Upper lobe of left lung (tissue), 6 donors: ENCODE results near the gene CTCF. TPM values are rescaled to one million over a fixed set of nuclear protein-coding genes. Genes with fewer than 3 reads are reported as not detected.
A peak's percentile ranks its signal among the peaks of the same experiment; 100 is the strongest.

ENCODE experiments used
- ATAC-seq, 2 donors: fragments of 200-7000 bp; cut with Tn5 transposase; one replicate each; pipeline ENCODE4 v1.9.1; 2022; ENCODE audit warnings: mild to moderate bottlenecking in 2 of 2, moderate library complexity in 2 of 2; ENCODE audit not compliant: low FRiP score in 2 of 2
- DNase-seq, 2 donors: peaks; one replicate each; pipeline ENCODE4 v3.0.0-alpha.2; 2019 to 2020
- H3K27ac ChIP-seq, 4 donors: fragments of 200-600 bp; sonication (generic); one replicate each; pipeline ENCODE4 v1.5.1; 2016 to 2019
- H3K27me3 ChIP-seq, 4 donors: fragments of 200-600 bp; sonication (generic); one replicate each; pipeline ENCODE4 v1.5.1; 2017 to 2019
- H3K36me3 ChIP-seq, 4 donors: fragments of 200-600 bp; sonication (generic); one replicate each; pipeline ENCODE4 v1.5.1; 2016 to 2019
- H3K4me1 ChIP-seq, 4 donors: fragments of 200-600 bp; sonication (generic); one replicate each; pipeline ENCODE4 v1.5.1; 2018 to 2019
- H3K4me3 ChIP-seq, 4 donors: fragments of 200-600 bp; sonication (generic); one replicate each; pipeline ENCODE4 v1.5.1; 2017 to 2019; ENCODE audit warnings: mild to moderate bottlenecking in 2 of 4, moderate library complexity in 1 of 4
- H3K9me3 ChIP-seq, 4 donors: fragments of 200-600 bp; sonication (generic); one replicate each; pipeline ENCODE4 v1.5.1; 2018 to 2019
- CTCF ChIP-seq, 6 experiments: fragments of 450-650 bp in 4 of 6; fragments of 200-600 bp in 2 of 6; sonication (generic) in 2 of 6; IDR thresholded peaks; one replicate each; pipeline ENCODE4 v1.5.1; 2016 to 2019; ENCODE audit warnings: antibody characterized with exemption in 6 of 6
- EP300 ChIP-seq, 4 donors: sonication (generic); formaldehyde crosslinking; IDR thresholded peaks; one replicate each; pipeline ENCODE4 v1.5.1; 2017; ENCODE audit warnings: antibody characterized with exemption in 4 of 4, control low read depth in 2 of 4
- POLR2A ChIP-seq, 4 donors: fragments of 450-650 bp; IDR thresholded peaks; one replicate each; pipeline ENCODE4 v1.5.1; 2016 to 2017; ENCODE audit warnings: antibody characterized with exemption in 4 of 4, mild to moderate bottlenecking in 2 of 4
- POLR2AphosphoS5 ChIP-seq, 2 donors: sonication (generic); formaldehyde crosslinking; IDR thresholded peaks; one replicate each; pipeline ENCODE4 v1.5.1; 2017; ENCODE audit warnings: antibody characterized with exemption in 2 of 2
- WGBS, 2 donors: methylation state at CpG; one replicate each; pipeline ENCODE4 v1.1.5; 2017 to 2018; 5-methylcytosine and 5-hydroxymethylcytosine counted together
- total RNA-seq, 6 donors: library from RNA; depleted of rRNA in 4 of 6; stranded (reverse); fragments of >200 nt in 4 of 6; gene quantifications; one replicate each; pipeline versions ENCODE4 v1.1.0 to v1.2.1, GENCODE V29; 2016 to 2021
- donor health status: DM: no; HTN: no; CAD: no; lungs with moderate emphysema.
- donor health status: DM: no; HTN: yes; CAD: no; lungs with severe emphysema.

The CTCF gene
- total RNA-seq, 6 donors from 2014 or later, result 29.7 to 42.6 (median 34.2) TPM

- WGBS, 2 donors, result 56 to 58% methylated on average over 1 of the region's 1 CpG
- no peak overlapping the region for H3K4me3 ChIP-seq
Observed at GRCh38 chr16:67549936-67550335, 12.4 kb upstream of the CTCF start.

GRCh38 chr16:67551091-67551490 is 11.2 kb upstream of the CTCF start:
- no peak for DNase-seq

More at GRCh38 chr16:67549936-67550335, 12.4 kb upstream of the CTCF start:
- no peaks in the 10 kb centered on the region for H3K27me3 ChIP-seq
- H3K27ac ChIP-seq, result peak overlapping the region in 2 of 4 donors; percentile 7 to 67
- H3K4me1 ChIP-seq, result peaks cover 19 to 47% (median 39%) of the 10 kb centered on the region in 4 donors
- ATAC-seq (no peak), DNase-seq (no peak)
- no peaks in the 10 kb centered on the region for H3K9me3 ChIP-seq
- peaks cover 8 to 39% (median 29%) of the 10 kb centered on the region in 4 donors for H3K36me3 ChIP-seq
- no peak for TF ChIP-seq CTCF (IDR thresholded peaks at IDR 0.05)
- no peak for TF ChIP-seq EP300 (IDR thresholded peaks at IDR 0.05)
- TF ChIP-seq POLR2AphosphoS5 (IDR thresholded peaks at IDR 0.05), result no peak
- no peak for TF ChIP-seq POLR2A (IDR thresholded peaks at IDR 0.05)

GRCh38 chr16:67551972-67552371 is 10.4 kb upstream of the CTCF start:
- peaks cover 10 to 42% (median 34%) of the 10 kb centered on the region in 4 donors for H3K4me1 ChIP-seq
- ATAC-seq (no peak), DNase-seq (no peak)
- no peaks in the 10 kb centered on the region for H3K9me3 ChIP-seq
- 94 to 98% methylated on average over 2 of the region's 2 CpGs for WGBS, 2 donors
- H3K4me3 ChIP-seq, result no peak overlapping the region
- TF ChIP-seq EP300 (IDR thresholded peaks at IDR 0.05), result no peak
- TF ChIP-seq POLR2AphosphoS5 (IDR thresholded peaks at IDR 0.05), result no peak
- TF ChIP-seq CTCF (IDR thresholded peaks at IDR 0.05), result no peak
- no peak for TF ChIP-seq POLR2A (IDR thresholded peaks at IDR 0.05)
- peak overlapping the region in 2 of 4 donors; percentile 55 to 57 for H3K27ac ChIP-seq
- H3K36me3 ChIP-seq, result peaks cover 0 to 19% (median 12%) of the 10 kb centered on the region in 4 donors
- H3K27me3 ChIP-seq, result no peaks in the 10 kb centered on the region

More at GRCh38 chr16:67551091-67551490, 11.2 kb upstream of the CTCF start:
- Histone ChIP-seq H3K36me3 (peaks cover 0 to 27% (median 17%) of the 10 kb centered on the region in 4 donors), H3K4me1 (peaks cover 17 to 48% (median 38%) of the 10 kb centered on the region in 4 donors), H3K27ac (no peak overlapping the region), H3K9me3 (no peaks in the 10 kb centered on the region), H3K27me3 (no peaks in the 10 kb centered on the region), H3K4me3 (no peak overlapping the region)
- TF ChIP-seq CTCF (IDR thresholded peaks at IDR 0.05), result no peak
- TF ChIP-seq EP300 (IDR thresholded peaks at IDR 0.05), result no peak
- TF ChIP-seq POLR2A (IDR thresholded peaks at IDR 0.05), result no peak
- TF ChIP-seq POLR2AphosphoS5 (IDR thresholded peaks at IDR 0.05), result no peak
- WGBS, 2 donors, result 92 to 97% methylated on average over 2 of the region's 2 CpGs
- no peak for ATAC-seq

GRCh38 chr16:67552476-67552875 is 9.8 kb upstream of the CTCF start:
- Histone ChIP-seq H3K4me1 (peaks cover 8 to 37% (median 29%) of the 10 kb centered on the region in 4 donors), H3K4me3 (no peak overlapping the region), H3K9me3 (no peaks in the 10 kb centered on the region), H3K27ac (peak overlapping the region in 2 of 4 donors; percentile 55 to 57), H3K27me3 (no peaks in the 10 kb centered on the region), H3K36me3 (peaks cover 0 to 15% (median 9%) of the 10 kb centered on the region in 4 donors)
- ATAC-seq (no peak), DNase-seq (no peak)
- TF ChIP-seq EP300 (IDR thresholded peaks at IDR 0.05), result no peak
- TF ChIP-seq POLR2AphosphoS5 (IDR thresholded peaks at IDR 0.05), result no peak
- TF ChIP-seq POLR2A (IDR thresholded peaks at IDR 0.05), result no peak
- WGBS, 2 donors, result 27 to 47% methylated on average over 4 of the region's 4 CpGs

GRCh38 chr16:67555795-67556212 is 6.5 kb upstream of the CTCF start:
- H3K4me3 ChIP-seq, result no peak overlapping the region
- no peaks in the 10 kb centered on the region for H3K9me3 ChIP-seq
- no peaks in the 10 kb centered on the region for H3K27me3 ChIP-seq
- H3K4me1 ChIP-seq, result peaks cover 10 to 36% (median 27%) of the 10 kb centered on the region in 4 donors
- H3K36me3 ChIP-seq, result no peaks in the 10 kb centered on the region
- no peak for ATAC-seq
- H3K27ac ChIP-seq, result peak overlapping the region in 2 of 4 donors; percentile 42 to 52
- whole genome bisulfite sequencing, 2 donors, result 55 to 57% methylated on average over 3 of the region's 3 CpGs
- TF ChIP-seq POLR2A (IDR thresholded peaks at IDR 0.05) (no peak), POLR2AphosphoS5 (IDR thresholded peaks at IDR 0.05) (no peak), CTCF (IDR thresholded peaks at IDR 0.05) (no peak), EP300 (IDR thresholded peaks at IDR 0.05) (no peak)
- no peak for DNase-seq
